AG04449 (cell line): ENCODE measurements around the gene GRHL3.

ENCODE experiments used
- CTCF ChIA-PET: fragments of 350-600 bp; formaldehyde crosslinking; extraction: SDS; loops from one replicate; lab custom pipeline; 2021; ENCODE audit warnings: antibody characterized with exemption; lab: Yijun Ruan, JAX
- POLR2A ChIA-PET: fragments of 400-600, 350-600 bp; formaldehyde crosslinking; extraction: SDS; loops from one replicate; lab custom pipeline; 2020; ENCODE audit warnings: antibody characterized with exemption, inconsistent platforms; lab: Yijun Ruan, JAX
- DNase-seq: peaks from one replicate; pipeline ENCODE4 v3.0.0-alpha.2; 2010; ENCODE audit warnings: low read depth, low spot score
- H3K4me3 ChIP-seq: 2 replicates; pipeline ENCODE4 v1.5.1; 2011; ENCODE audit warnings: low read depth, mild to moderate bottlenecking, control low read depth, low read length
- TF ChIP-seq, protein P1 (sequence below): IDR thresholded peaks from one replicate; pipeline ENCODE4 v1.5.1; 2011; ENCODE audit warnings: mild to moderate bottlenecking, moderate library complexity, low read length, control low read depth, inconsistent platforms; ENCODE audit not compliant: insufficient read depth; ENCODE audit errors: missing control alignments

Gene GRHL3

DNA sequence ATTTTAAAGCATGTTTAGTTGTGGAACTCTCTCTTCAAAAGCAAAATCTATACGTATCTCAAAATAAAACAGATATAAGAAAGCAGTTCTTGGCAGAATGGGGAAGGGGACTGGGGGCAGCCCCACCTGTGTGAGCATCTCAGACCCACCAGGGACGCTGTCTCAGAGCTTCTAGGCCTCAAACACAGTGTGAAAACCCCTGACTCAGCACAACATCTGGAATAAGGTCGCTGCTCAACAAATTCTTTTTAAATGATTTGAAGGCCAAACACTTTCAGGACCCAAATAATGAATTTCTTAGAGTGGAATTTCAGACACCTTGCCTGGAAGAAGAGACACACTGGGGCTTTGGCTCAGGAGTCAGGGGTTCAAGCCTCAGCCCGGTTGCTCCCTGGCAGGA, 27.1 kb upstream of the GRHL3 start:
- TF ChIP-seq, protein P1, sequence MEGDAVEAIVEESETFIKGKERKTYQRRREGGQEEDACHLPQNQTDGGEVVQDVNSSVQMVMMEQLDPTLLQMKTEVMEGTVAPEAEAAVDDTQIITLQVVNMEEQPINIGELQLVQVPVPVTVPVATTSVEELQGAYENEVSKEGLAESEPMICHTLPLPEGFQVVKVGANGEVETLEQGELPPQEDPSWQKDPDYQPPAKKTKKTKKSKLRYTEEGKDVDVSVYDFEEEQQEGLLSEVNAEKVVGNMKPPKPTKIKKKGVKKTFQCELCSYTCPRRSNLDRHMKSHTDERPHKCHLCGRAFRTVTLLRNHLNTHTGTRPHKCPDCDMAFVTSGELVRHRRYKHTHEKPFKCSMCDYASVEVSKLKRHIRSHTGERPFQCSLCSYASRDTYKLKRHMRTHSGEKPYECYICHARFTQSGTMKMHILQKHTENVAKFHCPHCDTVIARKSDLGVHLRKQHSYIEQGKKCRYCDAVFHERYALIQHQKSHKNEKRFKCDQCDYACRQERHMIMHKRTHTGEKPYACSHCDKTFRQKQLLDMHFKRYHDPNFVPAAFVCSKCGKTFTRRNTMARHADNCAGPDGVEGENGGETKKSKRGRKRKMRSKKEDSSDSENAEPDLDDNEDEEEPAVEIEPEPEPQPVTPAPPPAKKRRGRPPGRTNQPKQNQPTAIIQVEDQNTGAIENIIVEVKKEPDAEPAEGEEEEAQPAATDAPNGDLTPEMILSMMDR: no peak
- no peak for DNase-seq
- ChIA-PET POLR2A (no interaction called here), CTCF (interaction anchor here (1.0 to 2.1 kb wide), 2 partner anchors 91 to 99 kb away, joined by 4 to 6 read pairs; no protein-coding TSS in a partner anchor)
- no peak overlapping the region for H3K4me3 ChIP-seq

DNA sequence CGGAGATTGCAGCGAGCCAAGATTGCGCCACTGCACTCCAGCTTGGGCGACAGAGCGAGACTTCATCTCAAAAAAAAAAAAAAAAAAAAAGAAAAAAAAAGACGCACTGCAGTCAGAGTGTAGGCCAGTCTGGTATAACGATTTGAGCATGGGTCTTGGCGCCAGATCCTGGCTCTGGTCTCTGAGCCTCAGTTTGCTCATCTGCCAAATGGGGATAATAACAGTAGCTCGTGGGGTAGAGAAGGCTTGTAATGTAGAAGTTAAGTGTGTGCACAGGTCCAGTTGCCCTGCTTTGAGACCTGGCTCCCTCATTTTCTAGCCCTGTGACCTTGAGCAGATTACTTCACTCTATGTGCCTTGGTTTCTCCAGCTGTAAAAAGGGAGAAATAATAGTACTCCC, 26.3 kb upstream of the GRHL3 start:
- TF ChIP-seq, protein P1: no peak
- POLR2A ChIA-PET: no interaction called here
- no peak for DNase-seq
- no peak overlapping the region for H3K4me3 ChIP-seq
- CTCF ChIA-PET: no interaction called here

DNA sequence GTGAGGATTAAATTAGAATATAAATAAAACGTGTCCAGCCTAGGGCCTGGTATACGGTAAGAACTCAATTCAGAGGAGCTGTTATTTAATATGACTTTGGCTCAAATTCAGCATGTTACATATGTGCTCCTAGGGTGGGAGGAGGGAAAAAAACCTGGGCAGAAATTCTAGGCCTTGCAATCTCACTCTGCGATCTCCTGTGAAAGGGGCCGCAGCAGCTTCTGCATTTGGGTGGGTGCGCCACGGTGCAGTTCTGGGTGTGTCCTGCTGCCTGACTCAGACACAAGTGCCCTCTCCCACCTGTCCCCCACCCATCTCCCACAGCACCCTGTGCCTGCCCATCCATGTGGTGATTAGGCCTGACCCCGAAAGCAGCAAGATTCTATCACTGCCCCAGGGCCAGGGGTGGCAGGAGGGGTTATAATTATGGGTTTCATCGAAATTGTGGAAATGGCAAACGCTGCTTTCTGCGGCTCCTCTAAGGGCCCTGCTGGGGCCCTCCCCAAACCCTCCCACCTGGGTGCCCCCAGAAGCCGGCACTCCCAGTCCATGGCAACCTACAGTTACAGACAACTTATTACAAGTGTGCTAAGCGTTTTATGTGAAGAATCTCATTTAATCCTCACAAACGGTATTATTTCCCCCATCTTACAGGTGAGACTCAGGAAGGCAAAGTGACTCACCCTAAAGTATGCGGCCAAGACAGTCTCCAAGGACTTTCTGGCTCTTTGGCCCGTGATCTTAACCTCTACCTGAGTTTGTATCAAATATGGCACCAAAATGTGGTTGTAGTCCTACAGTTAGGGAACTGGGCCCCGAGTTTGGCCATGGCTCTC, 25.5 kb upstream of the GRHL3 start:
- ChIA-PET POLR2A (interaction anchor here (1.0 kb wide), 1 partner anchor 16 kb away, joined by 3 read pairs; no protein-coding TSS in a partner anchor), CTCF (interaction anchor here (1.1 to 1.8 kb wide), 4 partner anchors 10 to 92 kb away, joined by 3 to 12 read pairs (median 6); no protein-coding TSS in a partner anchor)
- TF ChIP-seq, protein P1: no peak
- H3K4me3 ChIP-seq: no peak overlapping the region
- no peak for DNase-seq

DNA sequence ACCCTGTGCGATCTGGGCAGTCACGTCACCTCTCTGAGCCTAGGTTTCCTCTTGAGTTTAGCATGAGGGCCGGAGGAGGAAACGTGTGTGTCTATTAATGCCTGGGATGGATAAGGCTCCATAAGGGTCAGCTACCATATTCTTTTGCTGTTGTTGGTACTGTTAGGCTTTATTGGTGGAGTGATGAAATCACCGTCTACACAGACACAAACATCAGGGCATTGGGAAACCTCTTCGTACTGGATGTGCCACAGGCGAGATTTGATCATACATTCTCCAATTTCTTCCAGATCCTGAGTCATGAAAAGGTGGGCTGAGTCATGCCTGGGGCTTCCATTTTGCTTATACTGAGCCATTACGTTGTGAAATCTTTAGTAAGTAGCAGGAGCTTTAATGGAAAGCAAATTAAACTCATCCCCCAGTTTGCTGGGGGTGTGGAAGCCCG, 24.9 kb upstream of the GRHL3 start:
- DNase-seq: peak; percentile 81
- CTCF ChIA-PET: interaction anchor here (1.1 to 2.4 kb wide), 6 partner anchors 10 to 97 kb away, joined by 3 to 12 read pairs (median 6); no protein-coding TSS in a partner anchor
- TF ChIP-seq, protein P1: no peak
- no peak overlapping the region for H3K4me3 ChIP-seq
- POLR2A ChIA-PET: interaction anchor here (1.0 kb wide), 1 partner anchor 15 kb away, joined by 3 read pairs; no protein-coding TSS in a partner anchor

DNA sequence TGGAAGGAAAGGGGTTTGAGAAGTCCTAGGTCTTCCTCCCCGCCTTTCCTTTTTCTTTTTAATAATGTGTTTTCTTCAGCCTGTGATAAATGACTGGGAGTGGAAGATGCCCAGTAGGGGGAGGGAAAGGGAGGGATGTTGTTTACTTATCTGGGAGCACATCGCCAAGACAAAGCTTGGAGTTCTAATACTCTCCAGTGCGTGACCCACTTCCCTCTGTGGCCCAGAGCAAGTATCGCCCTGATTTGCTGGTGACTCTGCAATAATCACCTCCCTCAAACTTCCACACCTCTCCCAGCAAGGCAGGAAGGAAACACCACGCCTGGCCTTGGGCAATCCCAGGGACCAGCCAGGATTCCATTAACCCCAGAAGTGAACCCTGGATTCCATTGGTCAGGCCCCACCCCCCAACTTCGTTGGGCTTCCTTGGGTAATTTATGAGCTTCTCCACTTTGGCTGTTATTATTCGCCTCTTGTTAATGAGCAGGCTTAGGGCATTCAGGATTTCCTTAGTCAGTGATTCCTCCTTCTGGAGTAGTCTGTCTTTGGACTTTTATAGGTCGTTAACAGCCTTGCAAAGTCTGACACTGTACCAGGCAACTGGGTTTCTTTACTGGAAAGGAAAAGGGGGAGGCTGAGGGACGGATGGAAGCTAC, 24.3 kb upstream of the GRHL3 start:
- ChIA-PET CTCF (interaction anchor here (1.0 to 2.4 kb wide), 7 partner anchors 9 to 105 kb away, joined by 3 to 12 read pairs (median 4); no protein-coding TSS in a partner anchor), POLR2A (interaction anchor here (1.0 kb wide), 1 partner anchor 14 kb away, joined by 3 read pairs; no protein-coding TSS in a partner anchor)
- TF ChIP-seq, protein P1: no peak
- no peak for DNase-seq
- H3K4me3 ChIP-seq: no peak overlapping the region
